Measurements from ENCODE around the gene TSC2.
"Not testable (repeated sequence)": the region's sequence is repeated elsewhere in the genome, so short reads cannot be mapped to it uniquely, and the experiment has no call there.

Gene TSC2

GRCh38 chr16:2086812-2087747, 39.3 kb downstream of the TSC2 start:
- DNase-seq = no peak

GRCh38 chr16:2087748-2088631, 40.2 kb downstream of the TSC2 start:
- no peak for DNase-seq

GRCh38 chr16:2088759-2089358, 41.1 kb downstream of the TSC2 start:
- no peak for DNase-seq

GRCh38 chr16:2089706-2090480, 42.1 kb downstream of the TSC2 start:
- DNase-seq = no peak

GRCh38 chr16:2090481-2090776, 42.6 kb downstream of the TSC2 start:
- DNase-seq = no peak

- DNase-seq = no peak
Observed at GRCh38 chr16:2090777-2091546, 43.2 kb downstream of the TSC2 start.

GRCh38 chr16:2091547-2092255, 43.9 kb downstream of the TSC2 start:
- DNase-seq = no peak

- DNase-seq = no peak
Observed at GRCh38 chr16:2092256-2092620, 44.5 kb downstream of the TSC2 start.

GRCh38 chr16:2092866-2093265, 45.1 kb downstream of the TSC2 start:
- DNase-seq = no peak

- no peak for DNase-seq
Observed at GRCh38 chr16:2093793-2094192, 46.0 kb downstream of the TSC2 start.

- DNase-seq = no peak
Observed at GRCh38 chr16:2095315-2095853, 47.6 kb downstream of the TSC2 start.

- DNase-seq = no peak
Observed at GRCh38 chr16:2095918-2096582, 48.3 kb downstream of the TSC2 start.

- no peak for DNase-seq
Observed at GRCh38 chr16:2096853-2097595, 49.2 kb downstream of the TSC2 start.

GRCh38 chr16:2097689-2098088, 49.9 kb downstream of the TSC2 start:
- DNase-seq = not testable (repeated sequence)

- DNase-seq = not testable (repeated sequence)
Observed at GRCh38 chr16:2101581-2101980, 53.8 kb downstream of the TSC2 start.

GRCh38 chr16:2102471-2102870, 54.7 kb downstream of the TSC2 start:
- DNase-seq = no peak

- not testable (repeated sequence) for DNase-seq
Observed at GRCh38 chr16:2104464-2104863, 56.7 kb downstream of the TSC2 start.

- DNase-seq = not testable (repeated sequence)
Observed at GRCh38 chr16:2105291-2105690, 57.5 kb downstream of the TSC2 start.

- not testable (repeated sequence) for DNase-seq
Observed at GRCh38 chr16:2105769-2106168, 58.0 kb downstream of the TSC2 start.
